Measurements from ENCODE around the gene PMIS2. TPM values are rescaled to one million over a fixed set of nuclear protein-coding genes. Genes with fewer than 3 reads are reported as not detected.

PMIS2 gene
- total RNA-seq, 2 donors from 2014 or later: not detected

- DNase-seq (ENCODE audit: low spot score): no peak
- intact Hi-C loops (cut with DNase I): loop anchor here in 1 of 2 donors (5.0 kb wide), 1 partner anchor 122 kb away; no protein-coding TSS in a partner anchor
These were observed 30.5 kb upstream of the PMIS2 start for GRCh38 chr19:35555301-35556005.

- no peak for DNase-seq (ENCODE audit: low spot score)
- intact Hi-C loops (cut with DNase I): loop anchor here in 1 of 2 donors (5.0 kb wide), 1 partner anchor 121 kb away; no protein-coding TSS in a partner anchor
These were observed 29.9 kb upstream of the PMIS2 start for GRCh38 chr19:35556025-35556590.

GRCh38 chr19:35556846-35557538, 29.0 kb upstream of the PMIS2 start:
- intact Hi-C loops (cut with DNase I): loop anchor here in 1 of 2 donors (5.0 kb wide), 1 partner anchor 120 kb away; no protein-coding TSS in a partner anchor
- peak; percentile 56 for DNase-seq (ENCODE audit: low spot score)

GRCh38 chr19:35557539-35558399, 28.2 kb upstream of the PMIS2 start:
- peak; percentile 76 for DNase-seq (ENCODE audit: low spot score)
- intact Hi-C loops (cut with DNase I): loop anchor here in 1 of 2 donors (5.0 kb wide), 1 partner anchor 120 kb away; no protein-coding TSS in a partner anchor

- intact Hi-C loops (cut with DNase I): loop anchor here in 1 of 2 donors (5.0 kb wide), 1 partner anchor 119 kb away; no protein-coding TSS in a partner anchor
- no peak for DNase-seq (ENCODE audit: low spot score)
These were observed 27.3 kb upstream of the PMIS2 start for GRCh38 chr19:35558400-35559280.

GRCh38 chr19:35559281-35559659, 26.7 kb upstream of the PMIS2 start:
- intact Hi-C loops (cut with DNase I): loop anchor here in 1 of 2 donors (5.0 kb wide), 1 partner anchor 118 kb away; no protein-coding TSS in a partner anchor
- no peak for DNase-seq (ENCODE audit: low spot score)

- DNase-seq (ENCODE audit: low spot score): no peak
- intact Hi-C loops (cut with DNase I): loop anchor here in 1 of 2 donors (5.0 kb wide), 1 partner anchor 118 kb away; no protein-coding TSS in a partner anchor
These were observed 26.2 kb upstream of the PMIS2 start for GRCh38 chr19:35559781-35560180.

- intact Hi-C loops (cut with DNase I): no loop called here
These were observed 25.7 kb upstream of the PMIS2 start for GRCh38 chr19:35560271-35560670.

GRCh38 chr19:35560677-35561076, 25.3 kb upstream of the PMIS2 start:
- intact Hi-C loops (cut with DNase I): no loop called here
- DNase-seq (ENCODE audit: low spot score): peak; percentile 15

More at GRCh38 chr19:35560271-35560670, 25.7 kb upstream of the PMIS2 start:
- DNase-seq (ENCODE audit: low spot score): peak; percentile 28

GRCh38 chr19:35561436-35561835, 24.5 kb upstream of the PMIS2 start:
- intact Hi-C loops (cut with DNase I): no loop called here
- no peak for DNase-seq (ENCODE audit: low spot score)

- DNase-seq (ENCODE audit: low spot score): no peak
- intact Hi-C loops (cut with DNase I): no loop called here
These were observed 23.6 kb upstream of the PMIS2 start for GRCh38 chr19:35562336-35562735.

- intact Hi-C loops (cut with DNase I): no loop called here
- DNase-seq (ENCODE audit: low spot score): no peak
These were observed 23.2 kb upstream of the PMIS2 start for GRCh38 chr19:35562776-35563175.

GRCh38 chr19:35563207-35563829, 22.7 kb upstream of the PMIS2 start, which contains the start of gene ATP4A:
ATP4A (minus strand) TSS chr19:35563658; CDS start chr19:35563629, 29 bp downstream.
- DNase-seq (ENCODE audit: low spot score): no peak
- intact Hi-C loops (cut with DNase I): no loop called here

GRCh38 chr19:35565016-35565856, 20.7 kb upstream of the PMIS2 start:
- DNase-seq (ENCODE audit: low spot score): no peak
- intact Hi-C loops (cut with DNase I): no loop called here

- intact Hi-C loops (cut with DNase I): no loop called here
These were observed 19.2 kb upstream of the PMIS2 start for GRCh38 chr19:35566738-35567137.

GRCh38 chr19:35569281-35569781, 16.6 kb upstream of the PMIS2 start:
- intact Hi-C loops (cut with DNase I): no loop called here
- DNase-seq (ENCODE audit: low spot score): peak; percentile 41

More at GRCh38 chr19:35566738-35567137, 19.2 kb upstream of the PMIS2 start:
- DNase-seq (ENCODE audit: low spot score): no peak

All from posterior vena cava (tissue), 2 donors.